ENCODE data around the gene SPP2. TPM values are rescaled to one million over a fixed set of nuclear protein-coding genes. Genes with fewer than 3 reads are reported as not detected.

SPP2 gene
- polyA plus RNA-seq, 3 donors, result not detected

DNA sequence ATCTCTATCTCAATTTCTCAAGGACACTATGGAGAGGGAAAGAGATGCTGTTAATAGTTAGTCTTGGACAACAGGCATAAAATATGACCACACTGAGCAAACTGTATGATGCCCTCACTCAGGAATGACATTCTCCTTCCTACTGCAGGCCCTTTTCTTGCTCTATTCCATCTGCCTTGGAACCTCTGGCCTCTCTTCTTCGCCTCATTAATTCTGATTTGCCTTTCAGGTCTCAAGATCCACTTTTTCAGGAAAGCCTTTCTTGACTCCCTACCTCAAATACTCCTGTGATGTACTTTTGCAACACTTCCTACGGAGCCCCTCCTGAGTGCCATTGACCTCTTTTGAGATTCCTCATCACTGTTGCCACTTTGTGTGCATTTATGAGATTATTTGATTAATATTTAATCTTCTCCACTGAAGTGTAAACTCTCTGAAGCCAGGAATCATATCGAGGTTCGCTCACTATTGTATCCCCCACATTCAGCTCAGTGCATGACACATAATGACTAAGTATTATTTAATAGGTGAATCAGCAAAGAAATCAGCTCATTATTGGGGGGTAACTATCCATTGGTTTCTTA lies 21.3 kb upstream of the SPP2 start:
- Histone ChIP-seq H3K4me3 (replicated peaks in 1 of 3; ENCODE audit: low read depth in 2 of 3, low read length in 3 of 3) (no peak overlapping the region), H3K79me2 (ENCODE audit: insufficient read depth, low read length) (no peaks in the 10 kb centered on the region), H3K9ac (ENCODE audit: insufficient read depth, low read length, poor library complexity, severe bottlenecking) (no peak overlapping the region), H3K36me3 (replicated peaks in 1 of 2; ENCODE audit: control insufficient read depth in 1 of 2, insufficient read depth in 2 of 2, low read length in 2 of 2) (no peaks in the 10 kb centered on the region), H3K4me2 (replicated peaks; ENCODE audit: extremely low read depth, low read length, poor library complexity, severe bottlenecking) (no peak overlapping the region), H3K9me3 (replicated peaks in 1 of 2; ENCODE audit: control insufficient read depth in 1 of 2, insufficient read depth in 1 of 2, low read length in 2 of 2) (no peaks in the 10 kb centered on the region), H2AFZ (ENCODE audit: insufficient read depth, low read depth, low read length, poor library complexity, severe bottlenecking) (no peak overlapping the region), H3K27ac (ENCODE audit: low read depth in 1 of 2, low read length in 2 of 2) (no peak overlapping the region), H4K20me1 (ENCODE audit: insufficient read depth, low read length) (no peaks in the 10 kb centered on the region), H3K27me3 (ENCODE audit: control insufficient read depth in 2 of 2, insufficient read depth in 2 of 2, low read length in 2 of 2) (no peaks in the 10 kb centered on the region), H3K4me1 (ENCODE audit: control insufficient read depth in 1 of 2, insufficient read depth in 2 of 2, low read length in 2 of 2) (peaks cover 0 to 4% of the 10 kb centered on the region in 2 donors)
- H3K9me3 Mint-ChIP-seq, result peaks cover 3 to 15% (median 5%) of the 10 kb centered on the region in 7 donors
- intact Hi-C loops (cut with micrococcal nuclease), result no loop called here
- H3K27me3 Mint-ChIP-seq (ENCODE audit: low read depth in 3 of 3), result peaks cover 2 to 9% (median 5%) of the 10 kb centered on the region in 3 donors
- TF ChIP-seq, protein P1, sequence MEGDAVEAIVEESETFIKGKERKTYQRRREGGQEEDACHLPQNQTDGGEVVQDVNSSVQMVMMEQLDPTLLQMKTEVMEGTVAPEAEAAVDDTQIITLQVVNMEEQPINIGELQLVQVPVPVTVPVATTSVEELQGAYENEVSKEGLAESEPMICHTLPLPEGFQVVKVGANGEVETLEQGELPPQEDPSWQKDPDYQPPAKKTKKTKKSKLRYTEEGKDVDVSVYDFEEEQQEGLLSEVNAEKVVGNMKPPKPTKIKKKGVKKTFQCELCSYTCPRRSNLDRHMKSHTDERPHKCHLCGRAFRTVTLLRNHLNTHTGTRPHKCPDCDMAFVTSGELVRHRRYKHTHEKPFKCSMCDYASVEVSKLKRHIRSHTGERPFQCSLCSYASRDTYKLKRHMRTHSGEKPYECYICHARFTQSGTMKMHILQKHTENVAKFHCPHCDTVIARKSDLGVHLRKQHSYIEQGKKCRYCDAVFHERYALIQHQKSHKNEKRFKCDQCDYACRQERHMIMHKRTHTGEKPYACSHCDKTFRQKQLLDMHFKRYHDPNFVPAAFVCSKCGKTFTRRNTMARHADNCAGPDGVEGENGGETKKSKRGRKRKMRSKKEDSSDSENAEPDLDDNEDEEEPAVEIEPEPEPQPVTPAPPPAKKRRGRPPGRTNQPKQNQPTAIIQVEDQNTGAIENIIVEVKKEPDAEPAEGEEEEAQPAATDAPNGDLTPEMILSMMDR (IDR thresholded peaks at IDR 0.05), result no peak
- no peak overlapping the region for H3K27ac Mint-ChIP-seq
- no peaks in the 10 kb centered on the region for H3K36me3 Mint-ChIP-seq
- H3K4me1 Mint-ChIP-seq, result peaks cover 4% of the 10 kb centered on the region
- no peak for DNase-seq
- WGBS (ENCODE audit: insufficient coverage), result 67% methylated on average over 1 of the region's 4 CpGs
- H3K4me3 Mint-ChIP-seq, result no peak overlapping the region

DNA sequence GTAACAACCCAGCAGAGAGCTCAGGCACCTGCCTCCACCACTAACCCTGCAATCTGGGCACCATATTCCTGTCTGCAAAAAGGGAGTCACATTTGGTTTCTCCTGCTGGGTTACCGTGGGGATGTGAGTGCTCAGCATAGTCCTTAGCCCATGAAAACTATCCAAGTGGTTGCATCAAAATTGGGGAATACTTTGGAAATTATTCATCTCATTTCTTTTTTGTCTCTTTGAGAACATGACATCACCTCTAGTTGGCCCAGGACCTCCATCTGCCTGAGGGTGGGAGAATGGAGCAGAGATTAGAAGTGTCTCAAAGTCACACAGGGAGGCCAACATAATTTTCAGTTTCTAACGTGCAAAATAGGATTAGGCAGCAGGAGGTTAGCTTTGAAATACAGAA lies 19.3 kb upstream of the SPP2 start:
- DNase-seq, result no peak
- H2AFZ ChIP-seq (ENCODE audit: insufficient read depth, low read depth, low read length, poor library complexity, severe bottlenecking), result no peak overlapping the region
- WGBS (ENCODE audit: insufficient coverage), result 100% methylated on average over 1 of the region's 2 CpGs
- no peaks in the 10 kb centered on the region for H3K79me2 ChIP-seq (ENCODE audit: insufficient read depth, low read length)
- H3K4me3 ChIP-seq (replicated peaks in 1 of 3; ENCODE audit: low read depth in 2 of 3, low read length in 3 of 3), result no peak overlapping the region
- H4K20me1 ChIP-seq (ENCODE audit: insufficient read depth, low read length), result no peaks in the 10 kb centered on the region
- no peak overlapping the region for H3K27ac ChIP-seq (ENCODE audit: low read depth in 1 of 2, low read length in 2 of 2)
- no peaks in the 10 kb centered on the region for H3K27me3 ChIP-seq (ENCODE audit: control insufficient read depth in 2 of 2, insufficient read depth in 2 of 2, low read length in 2 of 2)
- H3K4me2 ChIP-seq (replicated peaks; ENCODE audit: extremely low read depth, low read length, poor library complexity, severe bottlenecking), result no peak overlapping the region
- intact Hi-C loops (cut with micrococcal nuclease), result no loop called here
- no peak overlapping the region for H3K9ac ChIP-seq (ENCODE audit: insufficient read depth, low read length, poor library complexity, severe bottlenecking)
- no peaks in the 10 kb centered on the region for H3K36me3 Mint-ChIP-seq
- H3K36me3 ChIP-seq (replicated peaks in 1 of 2; ENCODE audit: control insufficient read depth in 1 of 2, insufficient read depth in 2 of 2, low read length in 2 of 2), result no peaks in the 10 kb centered on the region
- H3K4me1 ChIP-seq (ENCODE audit: control insufficient read depth in 1 of 2, insufficient read depth in 2 of 2, low read length in 2 of 2), result no peaks in the 10 kb centered on the region
- H3K27ac Mint-ChIP-seq, result no peak overlapping the region
- peaks cover 2 to 7% (median 5%) of the 10 kb centered on the region in 3 donors for H3K27me3 Mint-ChIP-seq (ENCODE audit: low read depth in 3 of 3)
- peaks cover 0 to 12% of the 10 kb centered on the region in 2 donors for H3K9me3 ChIP-seq (replicated peaks in 1 of 2; ENCODE audit: control insufficient read depth in 1 of 2, insufficient read depth in 1 of 2, low read length in 2 of 2)
- no peaks in the 10 kb centered on the region for H3K4me1 Mint-ChIP-seq
- H3K4me3 Mint-ChIP-seq, result no peak overlapping the region
- TF ChIP-seq, protein P1 (IDR thresholded peaks at IDR 0.05), result no peak
- peaks cover 6 to 20% (median 12%) of the 10 kb centered on the region in 7 donors for H3K9me3 Mint-ChIP-seq

All from CD14-positive monocyte (primary cell).